Progenitor cell of endocrine pancreas (in vitro differentiated cells): ENCODE measurements around the gene SLC47A2. TPM values are rescaled to one million over a fixed set of nuclear protein-coding genes. Genes with fewer than 3 reads are reported as not detected.

Source experiments
- DNase-seq: peaks from one replicate; pipeline ENCODE4 v3.0.0; 2021; ENCODE audit warnings: low spot score; ENCODE audit not compliant: unreplicated experiment
- H3K27ac Mint-ChIP-seq: 2 replicates; pipeline ENCODE4 v1.8.0; 2021; ENCODE audit warnings: mild to moderate bottlenecking, moderate library complexity, mixed read lengths
- H3K27me3 Mint-ChIP-seq: 2 replicates; pipeline ENCODE4 v1.8.0; 2021; ENCODE audit warnings: mixed read lengths
- H3K36me3 Mint-ChIP-seq: 2 replicates; pipeline ENCODE4 v1.8.0; 2022; ENCODE audit warnings: mixed read lengths; ENCODE audit not compliant: insufficient read depth
- H3K4me1 Mint-ChIP-seq: 2 replicates; pipeline ENCODE4 v1.8.0; 2021; ENCODE audit warnings: low read depth, mixed read lengths
- H3K4me3 Mint-ChIP-seq: 2 replicates; pipeline ENCODE4 v1.8.0; 2021; ENCODE audit warnings: low read depth, mild to moderate bottlenecking, moderate library complexity, mixed read lengths
- H3K9me3 Mint-ChIP-seq: 2 replicates; pipeline ENCODE4 v1.8.0; 2021; ENCODE audit warnings: low read depth, mixed read lengths
- CTCF ChIP-seq: fragments of 200-600 bp; sonication (generic); IDR thresholded peaks from one replicate; pipeline ENCODE4 v1.5.0; 2021; ENCODE audit warnings: antibody characterized with exemption, mild to moderate bottlenecking; ENCODE audit not compliant: unreplicated experiment
- total RNA-seq: library from RNA; stranded (reverse); gene quantifications from 2 replicates; pipeline ENCODE4 v1.2.1, GENCODE V29; 2021

SLC47A2 gene
- total RNA-seq, 1 donor from 2014 or later = not detected

GRCh38 chr17:19744922-19745757 is 28.8 kb upstream of the SLC47A2 start:
- peak; percentile 96 for TF ChIP-seq CTCF
- peaks cover 20% of the 10 kb centered on the region for H3K27me3 Mint-ChIP-seq
- peak; percentile 98 for DNase-seq
- no peak overlapping the region for H3K27ac Mint-ChIP-seq
- H3K4me3 Mint-ChIP-seq = peak overlapping the region; percentile 67
- no peaks in the 10 kb centered on the region for H3K9me3 Mint-ChIP-seq
- no peaks in the 10 kb centered on the region for H3K36me3 Mint-ChIP-seq
- peaks cover 4% of the 10 kb centered on the region for H3K4me1 Mint-ChIP-seq

GRCh38 chr17:19744492-19744891 is 28.1 kb upstream of the SLC47A2 start:
- no peaks in the 10 kb centered on the region for H3K9me3 Mint-ChIP-seq
- H3K4me1 Mint-ChIP-seq = peaks cover 4% of the 10 kb centered on the region
- DNase-seq = no peak
- H3K27ac Mint-ChIP-seq = peak overlapping the region; percentile 45
- no peaks in the 10 kb centered on the region for H3K36me3 Mint-ChIP-seq
- no peak for TF ChIP-seq CTCF
- H3K27me3 Mint-ChIP-seq = peaks cover 17% of the 10 kb centered on the region
- peak overlapping the region; percentile 75 for H3K4me3 Mint-ChIP-seq

GRCh38 chr17:19743101-19744100 is 27.0 kb upstream of the SLC47A2 start:
- no peaks in the 10 kb centered on the region for H3K36me3 Mint-ChIP-seq
- DNase-seq = no peak

GRCh38 chr17:19742495-19742894 is 26.1 kb upstream of the SLC47A2 start:
- no peak overlapping the region for H3K27ac Mint-ChIP-seq
- no peak for TF ChIP-seq CTCF
- no peak for DNase-seq
- H3K9me3 Mint-ChIP-seq = no peaks in the 10 kb centered on the region
- H3K4me1 Mint-ChIP-seq = no peaks in the 10 kb centered on the region
- H3K36me3 Mint-ChIP-seq = no peaks in the 10 kb centered on the region
- peaks cover under 1% of the 10 kb centered on the region for H3K27me3 Mint-ChIP-seq
- H3K4me3 Mint-ChIP-seq = no peak overlapping the region

More at GRCh38 chr17:19743101-19744100, 27.0 kb upstream of the SLC47A2 start:
- no peak overlapping the region for H3K27ac Mint-ChIP-seq
- H3K4me3 Mint-ChIP-seq = peak overlapping the region; percentile 31
- H3K27me3 Mint-ChIP-seq = peaks cover 10% of the 10 kb centered on the region
- TF ChIP-seq CTCF = no peak
- H3K4me1 Mint-ChIP-seq = peaks cover 4% of the 10 kb centered on the region
- no peaks in the 10 kb centered on the region for H3K9me3 Mint-ChIP-seq

GRCh38 chr17:19741832-19742457 is 25.6 kb upstream of the SLC47A2 start:
- no peak for TF ChIP-seq CTCF
- Mint-ChIP-seq H3K27ac (no peak overlapping the region), H3K36me3 (no peaks in the 10 kb centered on the region), H3K9me3 (no peaks in the 10 kb centered on the region), H3K27me3 (no peaks in the 10 kb centered on the region), H3K4me3 (no peak overlapping the region), H3K4me1 (no peaks in the 10 kb centered on the region)
- no peak for DNase-seq
